ENCODE data around the gene ZFP57.

ZFP57 gene

DNA sequence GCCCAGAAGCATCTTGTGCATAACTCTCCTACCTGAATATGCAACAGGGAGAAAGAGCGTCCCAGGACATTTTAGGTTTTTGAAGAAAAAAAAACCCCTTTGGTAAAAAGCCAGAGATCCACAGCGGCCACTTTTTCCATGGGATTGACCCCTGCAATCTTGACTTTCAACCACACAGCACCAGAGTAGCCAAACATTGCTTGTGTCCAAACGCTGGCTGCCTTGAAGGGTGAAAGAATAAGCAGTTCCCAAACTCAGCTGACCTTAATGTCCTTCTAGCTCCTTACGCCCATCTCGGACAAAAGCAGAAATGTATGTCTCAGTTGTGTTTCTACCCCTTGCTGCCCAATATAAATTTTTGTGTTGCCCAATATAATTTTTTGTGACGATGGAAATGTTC, 25.3 kb downstream of the ZFP57 start:
- TF ChIP-seq, protein P1, sequence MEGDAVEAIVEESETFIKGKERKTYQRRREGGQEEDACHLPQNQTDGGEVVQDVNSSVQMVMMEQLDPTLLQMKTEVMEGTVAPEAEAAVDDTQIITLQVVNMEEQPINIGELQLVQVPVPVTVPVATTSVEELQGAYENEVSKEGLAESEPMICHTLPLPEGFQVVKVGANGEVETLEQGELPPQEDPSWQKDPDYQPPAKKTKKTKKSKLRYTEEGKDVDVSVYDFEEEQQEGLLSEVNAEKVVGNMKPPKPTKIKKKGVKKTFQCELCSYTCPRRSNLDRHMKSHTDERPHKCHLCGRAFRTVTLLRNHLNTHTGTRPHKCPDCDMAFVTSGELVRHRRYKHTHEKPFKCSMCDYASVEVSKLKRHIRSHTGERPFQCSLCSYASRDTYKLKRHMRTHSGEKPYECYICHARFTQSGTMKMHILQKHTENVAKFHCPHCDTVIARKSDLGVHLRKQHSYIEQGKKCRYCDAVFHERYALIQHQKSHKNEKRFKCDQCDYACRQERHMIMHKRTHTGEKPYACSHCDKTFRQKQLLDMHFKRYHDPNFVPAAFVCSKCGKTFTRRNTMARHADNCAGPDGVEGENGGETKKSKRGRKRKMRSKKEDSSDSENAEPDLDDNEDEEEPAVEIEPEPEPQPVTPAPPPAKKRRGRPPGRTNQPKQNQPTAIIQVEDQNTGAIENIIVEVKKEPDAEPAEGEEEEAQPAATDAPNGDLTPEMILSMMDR (conservative IDR thresholded peaks at IDR 0.05; ENCODE audit: low read depth, low read length), result no peak
- Histone ChIP-seq H3K79me2 (ENCODE audit: insufficient read depth, low read depth) (no peaks in the 10 kb centered on the region), H3K4me3 (IDR thresholded peaks at IDR 0.05; ENCODE audit: insufficient read depth, low read depth, low read length) (no peak overlapping the region), H3K27ac (no peak overlapping the region), H3K4me1 (ENCODE audit: low read depth, poor library complexity, severe bottlenecking) (peaks cover 32% of the 10 kb centered on the region), H3K27me3 (ENCODE audit: insufficient read depth, low read depth) (no peaks in the 10 kb centered on the region), H3K36me3 (ENCODE audit: insufficient read depth) (no peaks in the 10 kb centered on the region), H2AFZ (ENCODE audit: low read depth) (no peak overlapping the region), H3K4me2 (peak overlapping the region; percentile 46; the same call in 1 of the 2 replicates), H3K9ac (no peak overlapping the region), H4K20me1 (ENCODE audit: insufficient read depth) (no peaks in the 10 kb centered on the region)

DNA sequence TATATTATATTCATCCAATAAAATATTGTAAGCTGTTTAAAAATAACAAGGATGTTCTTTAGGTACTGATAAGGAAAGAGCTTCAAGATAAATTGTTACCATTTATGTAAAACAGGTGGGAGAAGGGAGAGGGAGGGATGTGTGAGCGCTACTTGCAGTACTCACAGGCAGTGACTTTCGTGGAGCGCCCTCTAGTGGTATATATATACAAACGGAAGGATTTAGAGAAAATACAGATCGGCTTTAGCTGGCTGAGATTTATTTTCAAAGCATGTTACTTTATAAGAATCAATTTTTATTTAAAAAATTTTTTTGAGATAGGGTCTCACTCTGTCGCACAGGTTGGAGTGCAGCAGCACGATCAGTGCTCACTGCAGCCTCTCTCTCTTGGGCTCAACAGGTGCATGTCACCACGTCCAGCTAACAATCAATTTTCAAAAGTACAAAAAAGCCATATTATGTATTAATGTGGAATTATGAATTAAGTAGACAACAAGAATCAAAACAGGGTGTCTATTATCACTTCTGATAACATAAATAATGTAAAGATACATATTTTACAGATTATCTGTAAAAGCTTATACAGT, 27.4 kb downstream of the ZFP57 start:
- H3K27me3 ChIP-seq (ENCODE audit: insufficient read depth, low read depth), result no peaks in the 10 kb centered on the region
- TF ChIP-seq, protein P1 (conservative IDR thresholded peaks at IDR 0.05; ENCODE audit: low read depth, low read length), result peak; percentile 81
- no peaks in the 10 kb centered on the region for H3K36me3 ChIP-seq (ENCODE audit: insufficient read depth)
- peak overlapping the region; percentile 29; the same call in 1 of the 2 replicates for H3K4me2 ChIP-seq
- no peak overlapping the region for H3K9ac ChIP-seq
- no peaks in the 10 kb centered on the region for H4K20me1 ChIP-seq (ENCODE audit: insufficient read depth)
- no peak overlapping the region for H3K4me3 ChIP-seq (IDR thresholded peaks at IDR 0.05; ENCODE audit: insufficient read depth, low read depth, low read length)
- H3K27ac ChIP-seq, result no peak overlapping the region
- H3K79me2 ChIP-seq (ENCODE audit: insufficient read depth, low read depth), result no peaks in the 10 kb centered on the region
- no peak overlapping the region for H2AFZ ChIP-seq (ENCODE audit: low read depth)
- H3K4me1 ChIP-seq (ENCODE audit: low read depth, poor library complexity, severe bottlenecking), result peaks cover 35% of the 10 kb centered on the region

DNA sequence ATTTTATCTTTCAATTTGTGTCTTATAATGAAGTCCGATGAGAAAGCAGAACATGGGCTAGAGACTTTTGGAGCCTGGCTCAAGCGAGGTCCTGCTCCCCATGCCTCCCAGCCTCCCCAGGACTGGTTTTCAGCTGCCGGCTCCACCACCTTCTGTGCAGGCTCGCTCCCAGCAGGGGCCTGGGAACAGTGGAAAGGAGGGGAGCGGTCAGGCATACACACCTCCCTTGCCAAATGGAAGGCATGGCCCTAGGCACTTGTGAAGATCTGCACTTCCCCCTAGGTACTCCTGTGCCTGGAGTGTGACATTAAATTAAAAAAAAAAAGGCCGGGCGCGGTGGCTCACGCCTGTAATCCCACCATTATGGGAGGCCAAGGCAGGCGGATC, 28.8 kb downstream of the ZFP57 start:
- TF ChIP-seq, protein P1 (conservative IDR thresholded peaks at IDR 0.05; ENCODE audit: low read depth, low read length), result no peak
- H4K20me1 ChIP-seq (ENCODE audit: insufficient read depth), result no peaks in the 10 kb centered on the region
- H3K4me2 ChIP-seq, result no peak overlapping the region
- H2AFZ ChIP-seq (ENCODE audit: low read depth), result no peak overlapping the region
- peaks cover 35% of the 10 kb centered on the region for H3K4me1 ChIP-seq (ENCODE audit: low read depth, poor library complexity, severe bottlenecking)
- no peak overlapping the region for H3K27ac ChIP-seq
- H3K9ac ChIP-seq, result no peak overlapping the region
- no peak overlapping the region for H3K4me3 ChIP-seq (IDR thresholded peaks at IDR 0.05; ENCODE audit: insufficient read depth, low read depth, low read length)
- H3K36me3 ChIP-seq (ENCODE audit: insufficient read depth), result no peaks in the 10 kb centered on the region
- no peaks in the 10 kb centered on the region for H3K79me2 ChIP-seq (ENCODE audit: insufficient read depth, low read depth)
- no peaks in the 10 kb centered on the region for H3K27me3 ChIP-seq (ENCODE audit: insufficient read depth, low read depth)

DNA sequence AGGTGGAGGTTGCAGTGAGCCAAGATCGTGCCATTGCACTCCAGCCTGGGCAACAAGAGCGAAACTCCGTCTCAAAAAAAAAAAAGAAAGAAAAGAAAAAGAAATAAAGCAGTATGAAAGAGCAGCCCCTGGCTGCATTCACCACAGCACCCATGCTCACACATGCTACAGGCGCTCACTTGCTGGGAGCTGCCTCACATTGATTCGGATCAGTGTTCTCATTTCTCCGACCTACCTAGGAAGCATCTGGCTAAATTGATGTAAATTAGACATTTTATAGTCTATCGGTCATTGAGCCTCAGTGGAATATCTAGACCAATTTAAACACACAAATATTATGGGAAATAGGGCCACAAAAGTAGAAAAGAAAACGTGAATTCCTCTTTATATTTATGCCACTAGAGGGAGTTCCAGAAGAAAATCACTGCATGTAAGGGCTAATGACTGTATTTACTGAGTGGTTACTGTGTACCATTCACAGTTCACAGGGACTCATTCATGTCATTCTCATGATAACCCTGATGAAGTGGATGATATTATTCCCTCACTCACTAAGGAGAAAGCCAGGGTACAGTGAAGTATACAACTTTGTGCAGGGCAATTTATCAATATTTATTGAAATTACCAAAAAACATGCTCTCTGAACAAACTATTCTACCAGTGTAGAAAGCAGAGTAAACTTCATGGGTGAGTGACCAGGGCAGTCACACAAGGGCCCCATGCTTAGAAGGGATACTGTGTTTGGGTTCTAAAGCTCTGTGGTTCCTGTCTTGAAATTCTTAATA, 29.3 kb downstream of the ZFP57 start:
- Histone ChIP-seq H3K79me2 (ENCODE audit: insufficient read depth, low read depth) (no peaks in the 10 kb centered on the region), H3K4me2 (0 out of 2 replicates have a peak overlapping the region, but pooled peaks have one; percentile 5), H3K27ac (no peak overlapping the region), H3K4me3 (IDR thresholded peaks at IDR 0.05; ENCODE audit: insufficient read depth, low read depth, low read length) (no peak overlapping the region), H3K27me3 (ENCODE audit: insufficient read depth, low read depth) (no peaks in the 10 kb centered on the region), H4K20me1 (ENCODE audit: insufficient read depth) (no peaks in the 10 kb centered on the region), H2AFZ (ENCODE audit: low read depth) (no peak overlapping the region), H3K36me3 (ENCODE audit: insufficient read depth) (no peaks in the 10 kb centered on the region), H3K4me1 (ENCODE audit: low read depth, poor library complexity, severe bottlenecking) (peaks cover 33% of the 10 kb centered on the region), H3K9ac (no peak overlapping the region)
- TF ChIP-seq, protein P1 (conservative IDR thresholded peaks at IDR 0.05; ENCODE audit: low read depth, low read length), result peak; percentile 82
